GM12874 (cell line): ENCODE measurements around the gene RPTOR.

ENCODE experiments used
- CTCF ChIP-seq: IDR thresholded peaks from 2 replicates; pipeline ENCODE4 v1.5.1; 2011; ENCODE audit warnings: low read depth, mild to moderate bottlenecking, control low read depth, low read length, moderate library complexity; ENCODE audit not compliant: insufficient read depth

RPTOR gene

GRCh38 chr17:80729016-80729415 lies 184.4 kb downstream of the RPTOR start:
- no peak for TF ChIP-seq CTCF

GRCh38 chr17:80729761-80730160 lies 185.1 kb downstream of the RPTOR start:
- no peak for TF ChIP-seq CTCF

GRCh38 chr17:80730739-80731138 lies 186.1 kb downstream of the RPTOR start:
- no peak for TF ChIP-seq CTCF

- no peak for TF ChIP-seq CTCF
Observed at GRCh38 chr17:80731323-80731722, 186.7 kb downstream of the RPTOR start.

GRCh38 chr17:80732268-80732667 lies 187.6 kb downstream of the RPTOR start:
- no peak for TF ChIP-seq CTCF

- TF ChIP-seq CTCF, result peak; percentile 23; the same call in 1 of the 2 replicates
Observed at GRCh38 chr17:80737106-80738019, 192.7 kb downstream of the RPTOR start.

GRCh38 chr17:80738020-80738808 lies 193.6 kb downstream of the RPTOR start:
- TF ChIP-seq CTCF, result no peak
